ENCODE data around the gene CACNG4.
"Not testable (repeated sequence)": the region's sequence is repeated elsewhere in the genome, so short reads cannot be mapped to it uniquely, and the experiment has no call there.

DNA sequence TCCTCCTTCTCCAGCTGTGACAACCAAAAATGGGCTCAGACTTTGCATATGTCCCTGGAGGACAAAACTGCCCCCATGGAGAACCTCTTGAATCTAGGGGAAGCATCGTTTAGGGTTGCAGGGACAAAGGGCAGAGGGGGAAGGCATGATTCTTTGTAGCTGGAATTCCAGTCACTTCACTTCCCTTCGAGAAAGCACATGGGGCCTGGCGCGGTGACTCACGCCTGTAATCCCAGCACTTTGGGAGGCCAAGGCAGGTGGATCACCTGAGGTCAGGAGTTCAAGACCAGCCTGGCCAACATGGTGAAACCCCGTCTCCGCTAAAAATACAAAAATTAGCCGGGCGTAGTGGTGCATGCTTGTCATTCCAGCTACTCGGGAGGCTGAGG lies 7.9 kb downstream of the CACNG4 start:
- TF ChIP-seq, protein P1, sequence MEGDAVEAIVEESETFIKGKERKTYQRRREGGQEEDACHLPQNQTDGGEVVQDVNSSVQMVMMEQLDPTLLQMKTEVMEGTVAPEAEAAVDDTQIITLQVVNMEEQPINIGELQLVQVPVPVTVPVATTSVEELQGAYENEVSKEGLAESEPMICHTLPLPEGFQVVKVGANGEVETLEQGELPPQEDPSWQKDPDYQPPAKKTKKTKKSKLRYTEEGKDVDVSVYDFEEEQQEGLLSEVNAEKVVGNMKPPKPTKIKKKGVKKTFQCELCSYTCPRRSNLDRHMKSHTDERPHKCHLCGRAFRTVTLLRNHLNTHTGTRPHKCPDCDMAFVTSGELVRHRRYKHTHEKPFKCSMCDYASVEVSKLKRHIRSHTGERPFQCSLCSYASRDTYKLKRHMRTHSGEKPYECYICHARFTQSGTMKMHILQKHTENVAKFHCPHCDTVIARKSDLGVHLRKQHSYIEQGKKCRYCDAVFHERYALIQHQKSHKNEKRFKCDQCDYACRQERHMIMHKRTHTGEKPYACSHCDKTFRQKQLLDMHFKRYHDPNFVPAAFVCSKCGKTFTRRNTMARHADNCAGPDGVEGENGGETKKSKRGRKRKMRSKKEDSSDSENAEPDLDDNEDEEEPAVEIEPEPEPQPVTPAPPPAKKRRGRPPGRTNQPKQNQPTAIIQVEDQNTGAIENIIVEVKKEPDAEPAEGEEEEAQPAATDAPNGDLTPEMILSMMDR (conservative IDR thresholded peaks at IDR 0.05) = not testable (repeated sequence)
- not testable (repeated sequence) for TF ChIP-seq EZH2 (IDR thresholded peaks at IDR 0.05; ENCODE audit: low read depth)

Data from PC-9 (cell line).